HG02840 (cell line): ENCODE results near the gene OPA1.
A peak's percentile ranks its signal among the peaks of the same experiment; 100 is the strongest.

ENCODE experiments used
- ATAC-seq: cut with Tn5 transposase; IDR thresholded peaks from one replicate; pipeline ENCODE4 v1.9.1; 2021; ENCODE audit warnings: mild to moderate bottlenecking, moderate library complexity, moderate number of reproducible peaks; ENCODE audit not compliant: unreplicated experiment, low FRiP score

OPA1 gene

GRCh38 chr3:193592841-193593667, at the start of gene OPA1:
Gene OPA1, plus strand, starts transcription at chr3:193593208. Its CDS starts 170 bp downstream, at chr3:193593378.
- ATAC-seq = peak; percentile 99

- no peak for ATAC-seq
Measured at GRCh38 chr3:193544289-193544688, 48.7 kb upstream of the OPA1 start.

- ATAC-seq = no peak
Measured at GRCh38 chr3:193545304-193545703, 47.7 kb upstream of the OPA1 start.

GRCh38 chr3:193546129-193546528, 46.9 kb upstream of the OPA1 start:
- ATAC-seq = no peak

- ATAC-seq = no peak
Measured at GRCh38 chr3:193548406-193548805, 44.6 kb upstream of the OPA1 start.

GRCh38 chr3:193552923-193553322, 40.1 kb upstream of the OPA1 start:
- no peak for ATAC-seq

- ATAC-seq = no peak
Measured at GRCh38 chr3:193553586-193553985, 39.4 kb upstream of the OPA1 start.

- ATAC-seq = no peak
Measured at GRCh38 chr3:193554811-193555210, 38.2 kb upstream of the OPA1 start, which contains the start of gene ATP13A4. Gene ATP13A4, minus strand, starts transcription at chr3:193554895. Its CDS starts 96 bp downstream, at chr3:193554799.

GRCh38 chr3:193556841-193557240, 36.2 kb upstream of the OPA1 start:
- ATAC-seq = no peak

GRCh38 chr3:193559100-193559499, 33.9 kb upstream of the OPA1 start:
- ATAC-seq = no peak

- ATAC-seq = no peak
Measured at GRCh38 chr3:193560091-193560490, 32.9 kb upstream of the OPA1 start.

GRCh38 chr3:193560870-193561269, 32.1 kb upstream of the OPA1 start:
- ATAC-seq = no peak

GRCh38 chr3:193563426-193563825, 29.6 kb upstream of the OPA1 start:
- ATAC-seq = no peak

- ATAC-seq = no peak
Measured at GRCh38 chr3:193564012-193564411, 29.0 kb upstream of the OPA1 start.

GRCh38 chr3:193569119-193569518, 23.9 kb upstream of the OPA1 start:
- no peak for ATAC-seq

- no peak for ATAC-seq
Measured at GRCh38 chr3:193572426-193572908, 20.5 kb upstream of the OPA1 start.

GRCh38 chr3:193573403-193574191, 19.4 kb upstream of the OPA1 start:
- ATAC-seq = no peak

GRCh38 chr3:193574488-193575070, 18.4 kb upstream of the OPA1 start:
- no peak for ATAC-seq

- no peak for ATAC-seq
Measured at GRCh38 chr3:193585530-193585929, 7.5 kb upstream of the OPA1 start.

GRCh38 chr3:193586526-193586925, 6.5 kb upstream of the OPA1 start:
- ATAC-seq = no peak

- ATAC-seq = no peak
Measured at GRCh38 chr3:193589129-193589528, 3.9 kb upstream of the OPA1 start.
